Keratinocyte (primary cell): Measurements from ENCODE around the gene MEIOC.

ENCODE experiments used
- EZH2 ChIP-seq: IDR thresholded peaks from one replicate; pipeline ENCODE4 v1.6.1; 2012; ENCODE audit warnings: inconsistent platforms, mild to moderate bottlenecking, low read length, moderate library complexity
- TF ChIP-seq, protein P1 (sequence below), 3 experiments: IDR thresholded peaks in 1 of 3; conservative IDR thresholded peaks in 1 of 3; optimal IDR thresholded peaks in 1 of 3; 2 replicates in 2 of 3; 3 replicates in 1 of 3; pipeline versions ENCODE3 to v1.5.1; 2011; ENCODE audit warnings: low read length in 3 of 3, mild to moderate bottlenecking in 3 of 3, moderate library complexity in 2 of 3, control low read depth in 1 of 3, inconsistent platforms in 1 of 3; ENCODE audit not compliant: insufficient read depth in 2 of 3; ENCODE audit errors: extremely low read depth in 1 of 3

DNA sequence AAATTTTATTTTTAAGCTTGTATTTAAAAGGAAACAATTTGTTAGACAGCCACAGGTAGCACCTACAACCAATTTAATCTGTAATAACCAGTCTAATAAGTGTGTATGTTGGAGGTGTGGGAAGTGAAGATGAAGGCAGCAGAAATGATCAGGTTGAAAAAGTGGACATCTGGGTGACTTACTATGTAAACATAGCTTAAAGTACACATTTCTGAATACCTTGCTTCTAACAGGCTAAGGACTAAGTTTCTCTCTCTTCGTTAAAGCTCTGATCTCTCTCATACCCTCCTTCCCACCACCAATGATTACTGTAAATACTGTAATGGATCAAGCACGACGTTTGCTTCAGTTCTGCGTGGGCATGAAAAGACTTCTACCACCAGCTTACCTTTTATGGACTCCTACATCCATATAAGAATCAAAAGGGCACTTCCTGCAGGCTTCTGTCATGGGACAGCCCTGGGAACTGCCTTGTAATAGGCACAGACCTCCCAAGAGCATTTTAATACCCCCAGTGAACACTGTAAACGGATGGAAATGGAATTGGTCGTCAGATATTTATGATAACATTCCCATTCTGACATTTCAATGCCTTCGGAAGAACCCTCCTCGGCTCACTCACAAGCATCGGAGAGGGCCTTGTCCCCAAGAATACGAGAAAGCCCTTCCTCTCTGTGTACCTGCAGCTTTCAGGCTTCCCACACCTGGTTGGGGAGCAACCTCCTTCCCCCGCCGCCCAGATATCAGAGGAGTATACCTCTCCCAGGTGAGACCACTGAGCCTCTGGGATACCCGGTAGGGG, 32.6 kb downstream of the MEIOC start:
- TF ChIP-seq, protein P1, sequence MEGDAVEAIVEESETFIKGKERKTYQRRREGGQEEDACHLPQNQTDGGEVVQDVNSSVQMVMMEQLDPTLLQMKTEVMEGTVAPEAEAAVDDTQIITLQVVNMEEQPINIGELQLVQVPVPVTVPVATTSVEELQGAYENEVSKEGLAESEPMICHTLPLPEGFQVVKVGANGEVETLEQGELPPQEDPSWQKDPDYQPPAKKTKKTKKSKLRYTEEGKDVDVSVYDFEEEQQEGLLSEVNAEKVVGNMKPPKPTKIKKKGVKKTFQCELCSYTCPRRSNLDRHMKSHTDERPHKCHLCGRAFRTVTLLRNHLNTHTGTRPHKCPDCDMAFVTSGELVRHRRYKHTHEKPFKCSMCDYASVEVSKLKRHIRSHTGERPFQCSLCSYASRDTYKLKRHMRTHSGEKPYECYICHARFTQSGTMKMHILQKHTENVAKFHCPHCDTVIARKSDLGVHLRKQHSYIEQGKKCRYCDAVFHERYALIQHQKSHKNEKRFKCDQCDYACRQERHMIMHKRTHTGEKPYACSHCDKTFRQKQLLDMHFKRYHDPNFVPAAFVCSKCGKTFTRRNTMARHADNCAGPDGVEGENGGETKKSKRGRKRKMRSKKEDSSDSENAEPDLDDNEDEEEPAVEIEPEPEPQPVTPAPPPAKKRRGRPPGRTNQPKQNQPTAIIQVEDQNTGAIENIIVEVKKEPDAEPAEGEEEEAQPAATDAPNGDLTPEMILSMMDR (optimal IDR thresholded peaks at IDR 0.05 in 1 of 3, IDR thresholded peaks at IDR 0.05 in 1 of 3, conservative IDR thresholded peaks at IDR 0.05 in 1 of 3; ENCODE audit: extremely low read depth in 1 of 3, insufficient read depth in 2 of 3, low read length in 3 of 3) = no peak
- no peak for TF ChIP-seq EZH2
